AG04449 (cell line): Measurements from ENCODE around the gene EFHD1.

Experiments
- CTCF ChIA-PET: fragments of 350-600 bp; formaldehyde crosslinking; extraction: SDS; loops from one replicate; lab custom pipeline; 2021; ENCODE audit warnings: antibody characterized with exemption; lab: Yijun Ruan, JAX
- POLR2A ChIA-PET: fragments of 400-600, 350-600 bp; formaldehyde crosslinking; extraction: SDS; loops from one replicate; lab custom pipeline; 2020; ENCODE audit warnings: antibody characterized with exemption, inconsistent platforms; lab: Yijun Ruan, JAX
- DNase-seq: peaks from one replicate; pipeline ENCODE4 v3.0.0-alpha.2; 2010; ENCODE audit warnings: low read depth, low spot score
- H3K4me3 ChIP-seq: 2 replicates; pipeline ENCODE4 v1.5.1; 2011; ENCODE audit warnings: low read depth, mild to moderate bottlenecking, control low read depth, low read length
- CTCF ChIP-seq: IDR thresholded peaks from one replicate; pipeline ENCODE4 v1.5.1; 2011; ENCODE audit warnings: mild to moderate bottlenecking, moderate library complexity, low read length, control low read depth, inconsistent platforms; ENCODE audit not compliant: insufficient read depth; ENCODE audit errors: missing control alignments

EFHD1 gene

GRCh38 chr2:232611061-232611460, 22.3 kb upstream of the EFHD1 start:
- TF ChIP-seq CTCF, result no peak
- DNase-seq, result no peak
- H3K4me3 ChIP-seq, result no peak overlapping the region
- POLR2A ChIA-PET, result no interaction called here
- CTCF ChIA-PET, result interaction anchor here (0.6 to 3.3 kb wide), 11 partner anchors 8 to 443 kb away, joined by 3 to 22 read pairs (median 4); partner anchors contain the start of gene EFHD1

GRCh38 chr2:232611559-232612218, 21.7 kb upstream of the EFHD1 start:
- no peak overlapping the region for H3K4me3 ChIP-seq
- TF ChIP-seq CTCF, result peak; percentile 84
- POLR2A ChIA-PET, result no interaction called here
- DNase-seq, result peak; percentile 33
- CTCF ChIA-PET, result interaction anchor here (0.6 to 3.3 kb wide), 13 partner anchors 8 to 442 kb away, joined by 3 to 22 read pairs (median 4); partner anchors contain the start of gene EFHD1

- ChIA-PET CTCF (interaction anchor here (1.1 to 3.3 kb wide), 3 partner anchors 9 to 55 kb away, joined by 3 to 22 read pairs (median 19); no protein-coding TSS in a partner anchor), POLR2A (no interaction called here)
- no peak overlapping the region for H3K4me3 ChIP-seq
- no peak for TF ChIP-seq CTCF
- no peak for DNase-seq
Measured at GRCh38 chr2:232613538-232614134, 19.8 kb upstream of the EFHD1 start.

GRCh38 chr2:232615339-232615738, 18.1 kb upstream of the EFHD1 start:
- TF ChIP-seq CTCF, result no peak
- H3K4me3 ChIP-seq, result no peak overlapping the region
- DNase-seq, result no peak
- ChIA-PET POLR2A (interaction anchor here (0.7 kb wide), 1 partner anchor 18 kb away, joined by 3 read pairs; no protein-coding TSS in a partner anchor), CTCF (interaction anchor here (0.7 kb wide), 1 partner anchor 12 kb away, joined by 3 read pairs; no protein-coding TSS in a partner anchor)

GRCh38 chr2:232621186-232621585, 12.2 kb upstream of the EFHD1 start:
- ChIA-PET CTCF (interaction anchor here (1.6 kb wide), 1 partner anchor 17 kb away, joined by 5 read pairs; no protein-coding TSS in a partner anchor), POLR2A (no interaction called here)
- no peak for DNase-seq
- no peak overlapping the region for H3K4me3 ChIP-seq
- no peak for TF ChIP-seq CTCF

GRCh38 chr2:232622563-232622962, 10.8 kb upstream of the EFHD1 start:
- DNase-seq, result no peak
- POLR2A ChIA-PET, result no interaction called here
- TF ChIP-seq CTCF, result no peak
- no peak overlapping the region for H3K4me3 ChIP-seq
- CTCF ChIA-PET, result no interaction called here
